ENCODE data around the gene ECSIT. TPM values are rescaled to one million over a fixed set of nuclear protein-coding genes. Genes with fewer than 3 reads are reported as not detected.
A peak's percentile ranks its signal among the peaks of the same experiment; 100 is the strongest.
"Not testable (repeated sequence)": the region's sequence is repeated elsewhere in the genome, so short reads cannot be mapped to it uniquely, and the experiment has no call there.

The ECSIT gene
- total and polyA plus RNA-seq, 10 donors, result 30.2 to 55.1 (median 36.3) TPM

DNA sequence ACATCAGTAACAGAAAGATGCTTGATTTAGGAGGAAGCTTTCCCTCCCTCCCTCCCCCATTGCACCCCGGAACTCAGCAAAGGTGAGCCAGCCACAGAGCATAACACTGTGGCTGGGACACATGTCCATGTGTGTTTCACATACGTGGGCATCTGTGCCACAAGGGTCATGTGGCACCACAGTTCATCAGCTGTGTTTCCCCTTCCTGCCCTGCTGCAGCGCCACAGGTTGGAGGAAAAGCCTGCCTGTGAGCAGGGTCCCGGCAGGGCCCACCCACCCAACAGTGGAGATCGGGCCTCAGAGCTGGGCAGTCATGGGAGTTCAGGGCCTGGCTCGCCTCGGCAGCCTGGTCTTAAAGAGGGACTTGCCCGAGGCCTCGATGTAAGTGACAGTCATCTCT lies 45.8 kb upstream of the ECSIT start:
- H3K4me3 ChIP-seq, result no peak overlapping the region
- peak; percentile 82 for DNase-seq
- TF ChIP-seq, protein P1, sequence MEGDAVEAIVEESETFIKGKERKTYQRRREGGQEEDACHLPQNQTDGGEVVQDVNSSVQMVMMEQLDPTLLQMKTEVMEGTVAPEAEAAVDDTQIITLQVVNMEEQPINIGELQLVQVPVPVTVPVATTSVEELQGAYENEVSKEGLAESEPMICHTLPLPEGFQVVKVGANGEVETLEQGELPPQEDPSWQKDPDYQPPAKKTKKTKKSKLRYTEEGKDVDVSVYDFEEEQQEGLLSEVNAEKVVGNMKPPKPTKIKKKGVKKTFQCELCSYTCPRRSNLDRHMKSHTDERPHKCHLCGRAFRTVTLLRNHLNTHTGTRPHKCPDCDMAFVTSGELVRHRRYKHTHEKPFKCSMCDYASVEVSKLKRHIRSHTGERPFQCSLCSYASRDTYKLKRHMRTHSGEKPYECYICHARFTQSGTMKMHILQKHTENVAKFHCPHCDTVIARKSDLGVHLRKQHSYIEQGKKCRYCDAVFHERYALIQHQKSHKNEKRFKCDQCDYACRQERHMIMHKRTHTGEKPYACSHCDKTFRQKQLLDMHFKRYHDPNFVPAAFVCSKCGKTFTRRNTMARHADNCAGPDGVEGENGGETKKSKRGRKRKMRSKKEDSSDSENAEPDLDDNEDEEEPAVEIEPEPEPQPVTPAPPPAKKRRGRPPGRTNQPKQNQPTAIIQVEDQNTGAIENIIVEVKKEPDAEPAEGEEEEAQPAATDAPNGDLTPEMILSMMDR (IDR thresholded peaks at IDR 0.05 in 8 of 11, conservative IDR thresholded peaks at IDR 0.05 in 3 of 11), result no peak
- TF ChIP-seq POLR2AphosphoS5 (IDR thresholded peaks at IDR 0.05) (peak; percentile 16 to 57 (median 43)), POLR2A (IDR thresholded peaks at IDR 0.05) (no peak)
- no peaks in the 10 kb centered on the region for H3K9me3 ChIP-seq
- peaks cover 0 to 11% (median 0%) of the 10 kb centered on the region in 7 donors for H3K27me3 ChIP-seq (replicated peaks in 1 of 7)
- WGBS, 5 donors, result 58 to 73% (median 64%) methylated on average over 8 to 9 of the region's 9 CpGs
- H3K4me1 ChIP-seq, result peaks cover 17 to 75% (median 46%) of the 10 kb centered on the region in 6 donors
- peaks cover 0 to 25% (median 3%) of the 10 kb centered on the region in 6 donors for H3K36me3 ChIP-seq
- peak overlapping the region in 6 of 8 donors; percentile 26 to 85 (median 64) for H3K27ac ChIP-seq
- intact Hi-C loops (cut with DNase I; ENCODE audit: low total_unique reads), result no loop called here

DNA sequence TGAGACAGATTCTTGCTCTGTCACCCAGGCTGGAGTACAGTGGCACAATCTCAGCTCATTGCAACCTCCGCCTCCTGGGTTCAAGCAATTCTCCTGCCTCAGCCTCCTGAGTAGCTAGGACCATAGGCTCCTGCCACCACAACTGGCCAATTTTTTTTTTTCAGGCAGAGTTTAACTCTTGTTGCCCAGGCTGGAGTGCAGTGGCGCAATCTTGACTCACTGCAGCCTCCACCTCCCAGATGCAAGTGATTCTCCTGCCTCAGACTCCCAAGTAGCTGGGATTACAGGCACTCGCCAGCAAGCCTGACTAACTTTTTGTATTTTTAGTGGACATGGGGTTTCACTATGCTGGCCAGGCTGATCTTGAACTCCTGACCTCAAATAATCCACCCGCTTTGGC lies 44.8 kb upstream of the ECSIT start:
- H3K36me3 ChIP-seq, result peaks cover 0 to 25% (median 3%) of the 10 kb centered on the region in 6 donors
- DNase-seq; H3K4me3 ChIP-seq; H3K27me3 ChIP-seq (replicated peaks in 1 of 7); intact Hi-C loops (cut with DNase I; ENCODE audit: low total_unique reads); H3K9me3 ChIP-seq: not testable (repeated sequence)
- 84 to 96% (median 92%) methylated on average over 4 of the region's 4 CpGs for WGBS, 5 donors
- H3K27ac ChIP-seq, result peak overlapping the region in 5 of 8 donors; percentile 36 to 85 (median 71)
- H3K4me1 ChIP-seq, result peaks cover 14 to 75% (median 37%) of the 10 kb centered on the region in 6 donors

DNA sequence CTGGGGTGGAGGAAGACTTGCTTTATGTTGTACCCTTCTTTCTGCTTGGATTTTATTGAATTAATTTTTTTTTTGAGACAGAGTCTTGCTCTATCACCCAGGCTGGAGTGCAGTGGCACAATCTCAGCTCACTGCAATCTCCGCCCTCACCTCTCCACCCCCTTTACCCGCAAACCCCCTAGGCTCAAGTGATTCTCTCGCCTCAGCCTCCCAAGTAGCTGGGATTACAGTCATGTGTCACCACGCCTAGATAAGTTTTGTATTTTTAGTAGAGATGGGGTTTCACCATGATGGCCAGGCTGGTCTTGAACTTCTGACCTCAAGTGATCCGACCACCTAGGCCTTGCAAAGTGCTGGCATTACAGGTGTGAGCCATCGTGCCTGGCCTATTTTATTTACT lies 44.4 kb upstream of the ECSIT start:
- WGBS, 5 donors, result 70 to 81% (median 77%) methylated on average over 6 of the region's 6 CpGs
- H3K27me3 ChIP-seq (replicated peaks in 1 of 7); DNase-seq; intact Hi-C loops (cut with DNase I; ENCODE audit: low total_unique reads); H3K4me3 ChIP-seq; H3K9me3 ChIP-seq: not testable (repeated sequence)
- Histone ChIP-seq H3K36me3 (peaks cover 0 to 25% (median 3%) of the 10 kb centered on the region in 6 donors), H3K27ac (peak overlapping the region in 4 of 8 donors; percentile 53 to 85 (median 76)), H3K4me1 (peaks cover 16 to 75% (median 37%) of the 10 kb centered on the region in 6 donors)

DNA sequence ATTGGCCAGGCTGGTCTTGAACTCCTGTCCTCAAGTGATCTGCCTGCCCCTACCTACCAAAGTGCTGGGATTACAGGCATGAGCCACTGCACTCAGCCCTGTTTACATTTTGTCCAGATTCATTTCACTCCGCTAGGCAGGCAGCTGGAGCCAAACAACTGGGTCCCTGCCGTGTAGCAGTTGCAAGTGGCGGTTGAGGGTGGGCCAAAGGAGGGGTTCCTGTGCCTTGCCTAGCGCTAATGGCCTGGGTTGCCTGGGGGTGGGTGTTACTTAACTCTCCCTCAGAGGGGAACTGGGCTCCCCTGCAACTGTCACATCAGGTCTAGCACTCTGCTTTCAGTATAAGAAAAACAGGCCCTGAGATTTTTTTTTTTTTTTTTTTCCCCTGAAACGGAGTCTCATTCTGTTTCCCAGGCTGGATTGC lies 41.1 kb upstream of the ECSIT start:
- no peak overlapping the region for H3K4me3 ChIP-seq
- H3K9me3 ChIP-seq, result no peaks in the 10 kb centered on the region
- peaks cover 0 to 4% (median 0%) of the 10 kb centered on the region in 6 donors for H3K36me3 ChIP-seq
- TF ChIP-seq, protein P1 (IDR thresholded peaks at IDR 0.05 in 8 of 11, conservative IDR thresholded peaks at IDR 0.05 in 3 of 11), result no peak
- TF ChIP-seq POLR2AphosphoS5 (IDR thresholded peaks at IDR 0.05) (no peak), POLR2A (IDR thresholded peaks at IDR 0.05) (no peak)
- peaks cover 0 to 69% (median 26%) of the 10 kb centered on the region in 6 donors for H3K4me1 ChIP-seq
- intact Hi-C loops (cut with DNase I; ENCODE audit: low total_unique reads), result no loop called here
- DNase-seq, result no peak
- H3K27me3 ChIP-seq (replicated peaks in 1 of 7), result no peaks in the 10 kb centered on the region
- H3K27ac ChIP-seq, result peak overlapping the region in 3 of 8 donors; percentile 10 to 27 (median 21)
- 37 to 55% (median 44%) methylated on average over 5 of the region's 5 CpGs for WGBS, 5 donors

DNA sequence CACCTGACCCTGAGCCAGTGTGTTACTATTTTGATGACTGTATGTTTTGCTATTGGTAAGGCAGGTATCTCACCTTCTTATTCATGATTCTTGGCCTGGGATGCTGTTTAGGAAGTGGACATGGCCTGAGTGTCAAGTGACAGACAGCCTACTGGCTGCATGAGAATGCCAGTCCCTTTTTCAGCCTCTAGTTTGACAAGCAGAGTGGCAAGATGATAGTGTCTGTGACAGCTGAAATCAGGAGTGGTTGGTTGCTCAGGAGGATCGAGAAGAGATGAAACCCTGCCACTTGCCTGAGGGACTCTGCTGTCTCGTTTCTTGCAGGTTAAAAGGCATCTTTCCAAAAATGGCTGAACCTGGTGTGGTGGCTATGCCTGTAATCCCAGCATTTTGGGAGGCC lies 37.2 kb upstream of the ECSIT start:
- Histone ChIP-seq H3K4me3 (no peak overlapping the region), H3K27ac (peak overlapping the region in 1 of 8 donors; percentile 6), H3K27me3 (replicated peaks in 1 of 7) (no peaks in the 10 kb centered on the region), H3K36me3 (no peaks in the 10 kb centered on the region), H3K4me1 (peaks cover 0 to 85% (median 18%) of the 10 kb centered on the region in 6 donors), H3K9me3 (no peaks in the 10 kb centered on the region)
- DNase-seq, result no peak
- WGBS, 5 donors, result 75 to 94% (median 84%) methylated on average over 2 of the region's 2 CpGs
- TF ChIP-seq, protein P1 (IDR thresholded peaks at IDR 0.05 in 8 of 11, conservative IDR thresholded peaks at IDR 0.05 in 3 of 11), result no peak
- TF ChIP-seq POLR2AphosphoS5 (IDR thresholded peaks at IDR 0.05) (no peak), POLR2A (IDR thresholded peaks at IDR 0.05) (no peak)
- intact Hi-C loops (cut with DNase I; ENCODE audit: low total_unique reads), result no loop called here

DNA sequence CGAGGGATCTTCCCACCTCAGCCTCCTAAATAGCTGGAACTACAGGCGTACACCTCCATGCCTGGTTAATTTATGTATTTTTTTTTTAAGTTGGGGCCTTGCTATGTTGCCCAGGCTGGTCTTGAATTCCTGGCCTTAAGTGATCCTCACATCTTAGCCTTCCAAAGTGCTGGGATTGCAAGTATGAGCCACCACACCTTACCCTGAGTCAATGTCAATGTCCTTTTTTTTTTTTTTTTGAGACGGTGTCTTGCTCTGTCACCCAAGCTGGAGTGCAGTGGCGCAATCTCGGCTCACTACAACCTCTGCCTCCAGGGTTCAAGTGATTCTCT lies 36.7 kb upstream of the ECSIT start:
- intact Hi-C loops (cut with DNase I; ENCODE audit: low total_unique reads), result not testable (repeated sequence)
- WGBS, 5 donors, result 80 to 90% (median 84%) methylated on average over 5 of the region's 5 CpGs

DNA sequence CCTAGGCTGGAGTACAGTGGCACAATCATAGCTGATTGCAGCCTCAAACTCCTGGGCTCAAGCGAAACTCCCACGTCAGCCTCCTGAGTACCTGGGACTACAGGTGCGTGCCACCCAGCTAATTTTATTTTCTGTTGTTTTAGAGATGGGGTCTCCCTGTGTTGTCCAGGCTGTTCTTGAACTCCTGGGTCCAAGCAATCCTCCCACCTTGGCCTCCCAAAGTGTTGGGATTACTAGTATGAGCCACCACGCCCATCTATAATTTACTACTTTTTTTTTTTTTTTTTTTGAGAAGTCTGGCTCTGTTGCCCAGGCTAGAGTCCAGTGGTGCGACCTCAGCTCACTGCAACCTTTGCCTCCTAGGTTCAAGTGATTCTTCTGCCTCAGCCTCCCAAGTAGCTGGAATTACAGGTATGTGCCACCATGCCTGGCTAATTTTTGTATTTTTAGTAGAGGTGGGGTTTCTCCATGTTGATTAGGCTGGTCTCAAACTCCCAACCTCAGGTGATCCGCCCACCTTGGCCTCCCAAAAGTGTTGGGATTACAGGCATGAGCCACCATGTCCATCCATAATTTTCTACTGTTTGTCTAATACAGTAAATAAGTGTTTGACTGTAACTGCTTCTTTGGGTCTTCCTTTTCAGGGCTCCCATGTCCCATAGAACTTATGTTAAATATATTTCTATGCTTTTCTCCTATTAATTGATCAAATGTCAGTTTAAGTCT lies 35.3 kb upstream of the ECSIT start:
- H3K4me3 ChIP-seq; DNase-seq; intact Hi-C loops (cut with DNase I; ENCODE audit: low total_unique reads); H3K36me3 ChIP-seq; H3K27me3 ChIP-seq (replicated peaks in 1 of 7); H3K9me3 ChIP-seq: not testable (repeated sequence)
- 84 to 99% (median 94%) methylated on average over 6 of the region's 6 CpGs for WGBS, 5 donors
- Histone ChIP-seq H3K4me1 (peaks cover 15 to 91% (median 34%) of the 10 kb centered on the region in 6 donors), H3K27ac (peak overlapping the region in 5 of 8 donors; percentile 16 to 58 (median 32))

More for the DNA sequence above, 36.7 kb upstream of the ECSIT start:
- H3K4me1 ChIP-seq, result peaks cover 5 to 91% (median 24%) of the 10 kb centered on the region in 6 donors
- DNase-seq; H3K4me3 ChIP-seq; H3K27me3 ChIP-seq (replicated peaks in 1 of 7); H3K9me3 ChIP-seq; H3K36me3 ChIP-seq: not testable (repeated sequence)
- H3K27ac ChIP-seq, result peak overlapping the region in 2 of 8 donors; percentile 26 to 32
